CD4-positive, alpha-beta T cell (primary cell): ENCODE data around the gene PSMC4. TPM values are rescaled to one million over a fixed set of nuclear protein-coding genes. Genes with fewer than 3 reads are reported as not detected.
A peak's percentile ranks its signal among the peaks of the same experiment; 100 is the strongest.

ENCODE experiments used
- ATAC-seq: fragments of 200-7000 bp; cut with Tn5 transposase; one replicate; pipeline ENCODE4 v1.10.0; 2022; ENCODE audit warnings: mild to moderate bottlenecking; ENCODE audit not compliant: poor library complexity
- CTCF ChIA-PET: fragments of 350-600 bp; sonication (Branson Sonifier 250); formaldehyde crosslinking; loops from one replicate; lab custom pipeline; 2021; ENCODE audit warnings: antibody characterized with exemption, inconsistent platforms; lab: Charles Lee
- POLR2A ChIA-PET: fragments of 350-600 bp; sonication (Branson Sonifier 250); formaldehyde crosslinking; loops from one replicate; lab custom pipeline; 2021; ENCODE audit warnings: antibody characterized with exemption, inconsistent platforms; lab: Charles Lee
- DNase-seq, 14 experiments: peaks; one replicate each; pipeline ENCODE4 v3.0.0-alpha.2; 2013 to 2020; ENCODE audit warnings: mixed read lengths in 2 of 14
- H3K27ac ChIP-seq, 2 donors: one replicate each; pipeline versions ENCODE4 v1.5.1 to v1.7.0; 2013; ENCODE audit warnings: low read length in 2 of 2, low read depth in 1 of 2, mild to moderate bottlenecking in 1 of 2
- H3K27me3 ChIP-seq, 2 experiments: 1 replicate in 1 of 2; 2 replicates in 1 of 2; pipeline versions ENCODE4 v1.6.1 to v1.7.0; 2013; ENCODE audit warnings: low read length in 2 of 2, control low read depth in 1 of 2, mild to moderate bottlenecking in 1 of 2, moderate library complexity in 1 of 2; ENCODE audit not compliant: insufficient read depth in 2 of 2, control insufficient read depth in 1 of 2
- H3K36me3 ChIP-seq: one replicate; pipeline ENCODE4 v1.6.1; 2013; ENCODE audit warnings: low read length, control low read depth; ENCODE audit not compliant: insufficient read depth
- H3K4me1 ChIP-seq: one replicate; pipeline ENCODE4 v1.6.1; 2013; ENCODE audit warnings: low read length, control low read depth; ENCODE audit not compliant: insufficient read depth
- H3K4me3 ChIP-seq: one replicate; pipeline ENCODE4 v1.5.1; 2013; ENCODE audit warnings: mild to moderate bottlenecking, low read length, moderate library complexity
- H3K9me3 ChIP-seq, 2 experiments: 1 replicate in 1 of 2; 2 replicates in 1 of 2; pipeline versions ENCODE4 v1.6.1 to v1.7.0; 2013; ENCODE audit warnings: low read length in 2 of 2, mild to moderate bottlenecking in 2 of 2, control low read depth in 1 of 2, moderate library complexity in 1 of 2; ENCODE audit not compliant: control insufficient read depth in 1 of 2, insufficient read depth in 1 of 2
- H3K27ac Mint-ChIP-seq: one replicate; pipeline ENCODE4 v1.8.0; 2020; ENCODE audit warnings: mixed read lengths
- H3K27me3 Mint-ChIP-seq: one replicate; pipeline ENCODE4 v1.8.0; 2021; ENCODE audit warnings: mixed read lengths
- H3K36me3 Mint-ChIP-seq: one replicate; pipeline ENCODE4 v1.8.0; 2021; ENCODE audit warnings: low read depth, mixed read lengths
- H3K4me1 Mint-ChIP-seq: one replicate; pipeline ENCODE4 v1.8.0; 2021; ENCODE audit warnings: low read depth, mixed read lengths
- H3K4me3 Mint-ChIP-seq: one replicate; pipeline ENCODE4 v1.8.0; 2020; ENCODE audit warnings: mild to moderate bottlenecking, mixed read lengths
- H3K9me3 Mint-ChIP-seq: one replicate; pipeline ENCODE4 v1.8.0; 2020; ENCODE audit warnings: mixed read lengths
- CTCF ChIP-seq: fragments of 200-600 bp; IDR thresholded peaks from one replicate; pipeline ENCODE4 v1.8.0; 2022; ENCODE audit warnings: antibody characterized with exemption, mild to moderate bottlenecking
- intact Hi-C, 2 experiments: fragments of 100-400 bp; cut with DNase I in 1 of 2; cut with micrococcal nuclease in 1 of 2; formaldehyde crosslinking; loops; one replicate each; pipeline versions ENCODE4 v1.15.1 to v1.9.0; 2023 to 2025; cut with DNase I, micrococcal nuclease
- total RNA-seq, 174 experiments: library from RNA in 2 of 174; stranded (reverse) in 2 of 174; gene quantifications; one replicate each; pipeline ENCODE4 v1.2.3 and lab custom pipeline; 2021 to 2026

The PSMC4 gene
- total RNA-seq, 2 experiments from 2014 or later: 61.3 to 67.4 TPM

- Mint-ChIP-seq H3K27me3 (no peaks in the 10 kb centered on the region), H3K9me3 (peaks cover 7% of the 10 kb centered on the region), H3K27ac (peak overlapping the region; percentile 86), H3K4me1 (peaks cover 73% of the 10 kb centered on the region), H3K36me3 (peaks cover 23% of the 10 kb centered on the region), H3K4me3 (peak overlapping the region; percentile 68)
- DNase-seq (peak in 12 of 14 experiments; percentile 12 to 93 (median 42)), ATAC-seq (peak; percentile 75)
- H3K27me3 ChIP-seq: no peaks in the 10 kb centered on the region
- H3K36me3 ChIP-seq: no peaks in the 10 kb centered on the region
- peaks cover 5 to 6% of the 10 kb centered on the region in 2 experiments for H3K9me3 ChIP-seq
- intact Hi-C loops: loop anchor here (1.0 to 2.0 kb wide), 2 partner anchors 29 kb away; partner anchors contain the start of gene PSMC4 (in 1 of the 2)
- CTCF ChIA-PET: interaction anchor here (2.5 kb wide), 1 partner anchor 29 kb away, joined by 19 read pairs; the partner anchor contains the start of gene PSMC4
- peak overlapping the region; percentile 42 for H3K4me3 ChIP-seq
- peak overlapping the region; percentile 87 to 88 for H3K27ac ChIP-seq
- no peak for TF ChIP-seq CTCF
- POLR2A ChIA-PET: interaction anchor here (0.6 to 10.4 kb wide), 12 partner anchors 10 to 1965 kb away, joined by 3 to 172 read pairs (median 6); partner anchors contain the start of genes PSMC4, ZNF546 and ZNF780B
- H3K4me1 ChIP-seq: peaks cover 70% of the 10 kb centered on the region
These were observed 29.2 kb upstream of the PSMC4 start for GRCh38 chr19:39941615-39942365.

GRCh38 chr19:39942366-39942730 is 28.6 kb upstream of the PSMC4 start:
- peak overlapping the region; percentile 42 for H3K4me3 ChIP-seq
- no peaks in the 10 kb centered on the region for H3K27me3 Mint-ChIP-seq
- CTCF ChIA-PET: interaction anchor here (0.7 to 2.5 kb wide), 2 partner anchors 28 to 150 kb away, joined by 5 to 19 read pairs; partner anchors contain the start of gene PSMC4
- ATAC-seq: no peak
- H3K27ac ChIP-seq: peak overlapping the region; percentile 67 to 87
- H3K27me3 ChIP-seq: no peaks in the 10 kb centered on the region
- no peak for DNase-seq
- no peak for TF ChIP-seq CTCF
- peaks cover 5 to 6% of the 10 kb centered on the region in 2 experiments for H3K9me3 ChIP-seq
- H3K36me3 Mint-ChIP-seq: peaks cover 23% of the 10 kb centered on the region
- peak overlapping the region; percentile 68 for H3K4me3 Mint-ChIP-seq
- H3K36me3 ChIP-seq: no peaks in the 10 kb centered on the region
- H3K9me3 Mint-ChIP-seq: peaks cover 7% of the 10 kb centered on the region
- peaks cover 70% of the 10 kb centered on the region for H3K4me1 Mint-ChIP-seq
- POLR2A ChIA-PET: interaction anchor here (0.6 to 10.4 kb wide), 12 partner anchors 9 to 1965 kb away, joined by 3 to 172 read pairs (median 6); partner anchors contain the start of genes PSMC4, ZNF546 and ZNF780B
- intact Hi-C loops: no loop called here
- H3K27ac Mint-ChIP-seq: peak overlapping the region; percentile 86
- peaks cover 67% of the 10 kb centered on the region for H3K4me1 ChIP-seq

- TF ChIP-seq CTCF: no peak
- peaks cover 75% of the 10 kb centered on the region for H3K4me1 ChIP-seq
- peaks cover 5 to 6% of the 10 kb centered on the region in 2 experiments for H3K9me3 ChIP-seq
- H3K36me3 Mint-ChIP-seq: peaks cover 33% of the 10 kb centered on the region
- ChIA-PET CTCF (interaction anchor here (2.5 kb wide), 1 partner anchor 27 kb away, joined by 19 read pairs; the partner anchor contains the start of gene PSMC4), POLR2A (interaction anchor here (1.3 to 10.4 kb wide), 4 partner anchors 10 to 29 kb away, joined by 4 to 172 read pairs (median 10); partner anchors contain the start of gene PSMC4)
- peaks cover 72% of the 10 kb centered on the region for H3K4me1 Mint-ChIP-seq
- no peak overlapping the region for H3K4me3 ChIP-seq
- H3K27ac ChIP-seq: peak overlapping the region; percentile 26 to 59
- DNase-seq: no peak
- peak overlapping the region; percentile 86 for H3K27ac Mint-ChIP-seq
- intact Hi-C loops: no loop called here
- H3K4me3 Mint-ChIP-seq: peak overlapping the region; percentile 30
- no peaks in the 10 kb centered on the region for H3K27me3 Mint-ChIP-seq
- no peak for ATAC-seq
- H3K36me3 ChIP-seq: no peaks in the 10 kb centered on the region
- H3K27me3 ChIP-seq: no peaks in the 10 kb centered on the region
- peaks cover 7% of the 10 kb centered on the region for H3K9me3 Mint-ChIP-seq
These were observed 27.4 kb upstream of the PSMC4 start for GRCh38 chr19:39943586-39943985.
